ENCODE results near the gene RGL4.

DNA sequence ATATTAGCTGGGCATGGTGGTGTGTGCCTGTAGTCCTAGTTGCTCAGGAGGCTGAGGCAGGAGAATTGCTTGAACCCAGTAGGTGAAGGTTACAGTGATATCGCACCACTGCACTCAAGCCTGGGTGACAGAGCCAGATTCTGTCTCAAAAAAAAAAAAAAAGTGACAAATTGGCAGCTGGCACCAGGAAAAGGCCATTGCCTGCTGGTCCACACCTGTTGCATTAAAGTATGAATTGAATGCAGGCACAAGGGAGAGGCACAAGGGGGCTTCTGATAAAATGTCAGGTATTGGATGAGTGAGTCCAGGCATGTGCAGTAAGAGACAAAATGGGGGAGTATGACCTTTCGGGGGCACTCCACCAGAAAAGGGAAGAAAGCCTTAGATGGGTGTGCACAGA is 31.9 kb downstream of the RGL4 start:
- no peak for TF ChIP-seq CTCF (IDR thresholded peaks at IDR 0.05; ENCODE audit: poor library complexity)
- no peak for TF ChIP-seq EZH2 (IDR thresholded peaks at IDR 0.05; ENCODE audit: borderline replicate concordance)
- no peak for TF ChIP-seq EZH2phosphoT487 (IDR thresholded peaks at IDR 0.05; ENCODE audit: low read depth, severe bottlenecking, unreplicated experiment)
